H9 (cell line): ENCODE data around the gene GPR146. TPM values are rescaled to one million over a fixed set of nuclear protein-coding genes. Genes with fewer than 3 reads are reported as not detected.

Experiments used
- DNase-seq: peaks from one replicate; pipeline ENCODE4 v3.0.0-alpha.2; 2017
- H2AFZ ChIP-seq: one replicate; pipeline ENCODE4 v1.6.1; 2013; ENCODE audit warnings: mild to moderate bottlenecking, low read length, control low read depth, moderate library complexity
- H2AK5ac ChIP-seq: 2 replicates; pipeline ENCODE4 v1.6.1; 2013; ENCODE audit warnings: low read length, control low read depth, mixed read lengths; ENCODE audit not compliant: insufficient read length
- H2BK120ac ChIP-seq: one replicate; pipeline ENCODE4 v1.6.1; 2013; ENCODE audit warnings: low read depth, mild to moderate bottlenecking, low read length, control low read depth, inconsistent platforms; ENCODE audit not compliant: poor library complexity, severe bottlenecking
- H2BK12ac ChIP-seq: 2 replicates; pipeline ENCODE4 v1.6.1; 2013; ENCODE audit warnings: low read length, control low read depth, mixed read lengths, low read depth; ENCODE audit not compliant: insufficient read length
- H2BK15ac ChIP-seq: 2 replicates; pipeline ENCODE4 v1.6.1; 2013; ENCODE audit warnings: low read depth, low read length, control low read depth
- H2BK20ac ChIP-seq: one replicate; pipeline ENCODE4 v1.6.1; 2013; ENCODE audit warnings: low read depth, mild to moderate bottlenecking, low read length, control low read depth, inconsistent platforms; ENCODE audit not compliant: poor library complexity, severe bottlenecking
- H2BK5ac ChIP-seq: 2 replicates; pipeline ENCODE4 v1.6.1; 2013; ENCODE audit warnings: low read length, control low read depth, mixed read lengths; ENCODE audit not compliant: insufficient read length
- H3K14ac ChIP-seq: 2 replicates; pipeline ENCODE4 v1.6.1; 2013; ENCODE audit warnings: low read length, control low read depth; ENCODE audit not compliant: insufficient read depth
- H3K18ac ChIP-seq: 2 replicates; pipeline ENCODE4 v1.6.1; 2013; ENCODE audit warnings: low read depth, mild to moderate bottlenecking, mixed read lengths, low read length, control low read depth; ENCODE audit not compliant: insufficient read length
- H3K23ac ChIP-seq: 2 replicates; pipeline ENCODE4 v1.6.1; 2013; ENCODE audit warnings: low read length, control low read depth, mixed read lengths, low read depth; ENCODE audit not compliant: insufficient read length
- H3K23me2 ChIP-seq: 2 replicates; pipeline ENCODE4 v1.6.1; 2013; ENCODE audit warnings: low read depth, mild to moderate bottlenecking, mixed read lengths, low read length, control low read depth; ENCODE audit not compliant: insufficient read length, poor library complexity, severe bottlenecking
- H3K27ac ChIP-seq: 2 replicates; pipeline ENCODE4 v1.5.1; 2013; ENCODE audit warnings: low read length, control low read depth, mixed read lengths, low read depth; ENCODE audit not compliant: insufficient read length
- H3K27me3 ChIP-seq: 2 replicates; pipeline ENCODE4 v1.6.1; 2013; ENCODE audit warnings: low read length, control low read depth, inconsistent platforms; ENCODE audit not compliant: insufficient read depth
- H3K4ac ChIP-seq: 2 replicates; pipeline ENCODE4 v1.6.1; 2013; ENCODE audit warnings: low read depth, mild to moderate bottlenecking, control low read depth, inconsistent platforms, low read length, moderate library complexity
- H3K4me1 ChIP-seq: 2 replicates; pipeline ENCODE4 v1.6.1; 2013; ENCODE audit warnings: low read length, control low read depth, inconsistent platforms; ENCODE audit not compliant: insufficient read depth
- H3K4me2 ChIP-seq: 2 replicates; pipeline ENCODE4 v1.6.1; 2013; ENCODE audit warnings: low read length, control low read depth, mixed read lengths; ENCODE audit not compliant: insufficient read length, insufficient read depth
- H3K56ac ChIP-seq: 2 replicates; pipeline ENCODE4 v1.6.1; 2013; ENCODE audit warnings: low read depth, mild to moderate bottlenecking, mixed read lengths, low read length, control low read depth; ENCODE audit not compliant: insufficient read length
- H3K79me1 ChIP-seq: 2 replicates; pipeline ENCODE4 v1.6.1; 2013; ENCODE audit warnings: low read depth, mild to moderate bottlenecking, moderate library complexity, low read length, control low read depth, inconsistent platforms; ENCODE audit not compliant: insufficient read depth, poor library complexity, severe bottlenecking
- H3K79me2 ChIP-seq: 2 replicates; pipeline ENCODE4 v1.6.1; 2013; ENCODE audit warnings: low read length, control low read depth, inconsistent platforms; ENCODE audit not compliant: insufficient read depth
- H3K9ac ChIP-seq: 2 replicates; pipeline ENCODE4 v1.6.1; 2013; ENCODE audit warnings: low read length, control low read depth, mixed read lengths; ENCODE audit not compliant: insufficient read length; ENCODE audit errors: extremely low read depth
- H3K9me3 ChIP-seq: one replicate; pipeline ENCODE4 v1.6.1; 2013; ENCODE audit warnings: low read depth, low read length, inconsistent platforms; ENCODE audit not compliant: control insufficient read depth
- H3T11ph ChIP-seq: one replicate; pipeline ENCODE4 v1.6.1; 2013; ENCODE audit warnings: mild to moderate bottlenecking, low read length, control low read depth, inconsistent platforms
- H4K20me1 ChIP-seq: one replicate; pipeline ENCODE4 v1.6.1; 2013; ENCODE audit not compliant: control insufficient read depth, insufficient read length, insufficient read depth
- H4K5ac ChIP-seq: 2 replicates; pipeline ENCODE4 v1.6.1; 2013; ENCODE audit warnings: low read depth, mild to moderate bottlenecking, mixed read lengths, low read length, control low read depth; ENCODE audit not compliant: insufficient read length
- H4K8ac ChIP-seq: replicated peaks from 2 replicates; pipeline ENCODE4 v1.6.1; 2013; ENCODE audit warnings: low read length, control low read depth, mixed read lengths, low read depth; ENCODE audit not compliant: insufficient read length
- H4K91ac ChIP-seq: 2 replicates; pipeline ENCODE4 v1.6.1; 2013; ENCODE audit warnings: low read depth, mild to moderate bottlenecking, moderate library complexity, mixed read lengths, low read length, control low read depth; ENCODE audit not compliant: insufficient read length
- H3K27ac Mint-ChIP-seq, 3 experiments: 2 replicates in 2 of 3; 3 replicates in 1 of 3; pipeline ENCODE4 v1.8.0; 2020 to 2021; ENCODE audit warnings: mixed read lengths in 3 of 3, mild to moderate bottlenecking in 1 of 3, moderate library complexity in 1 of 3
- H3K27me3 Mint-ChIP-seq: 2 replicates; pipeline ENCODE4 v1.8.0; 2021; ENCODE audit warnings: low read depth, mild to moderate bottlenecking, moderate library complexity, mixed read lengths
- H3K36me3 Mint-ChIP-seq, 3 experiments: 2 replicates in 2 of 3; 3 replicates in 1 of 3; pipeline ENCODE4 v1.8.0; 2020 to 2021; ENCODE audit warnings: low read depth in 3 of 3, mixed read lengths in 3 of 3; ENCODE audit not compliant: insufficient read depth in 1 of 3
- H3K4me1 Mint-ChIP-seq, 2 experiments: 2 replicates each; pipeline ENCODE4 v1.8.0; 2020; ENCODE audit warnings: mixed read lengths in 2 of 2
- H3K4me3 Mint-ChIP-seq, 2 experiments: 2 replicates in 1 of 2; 3 replicates in 1 of 2; pipeline ENCODE4 v1.8.0; 2020 to 2021; ENCODE audit warnings: mild to moderate bottlenecking in 2 of 2, mixed read lengths in 2 of 2, moderate library complexity in 1 of 2
- H3K9me3 Mint-ChIP-seq, 2 experiments: 2 replicates in 1 of 2; 3 replicates in 1 of 2; pipeline ENCODE4 v1.8.0; 2020; ENCODE audit warnings: mild to moderate bottlenecking in 2 of 2, mixed read lengths in 2 of 2, moderate library complexity in 1 of 2
- CTCF ChIP-seq: fragments of 200-600 bp; sonication (generic); conservative IDR thresholded peaks from 3 replicates; pipeline ENCODE4 v1.8.0; 2021; ENCODE audit warnings: antibody characterized with exemption, mild to moderate bottlenecking
- WGBS: extraction: QIAGEN DNeasy Blood & Tissue Kit; methylation state at CpG from one replicate; pipeline ENCODE4 v1.1.7; 2013; ENCODE audit warnings: missing lambda C conversion rate, low lambda C conversion rate, mixed read lengths; ENCODE audit not compliant: insufficient read length; ENCODE audit errors: extremely low coverage; 5-methylcytosine and 5-hydroxymethylcytosine counted together
- microRNA-seq: library from miRNA; unstranded; fragments of <30 nt; microRNA quantifications from one replicate; pipeline ENCODE4, GENCODE V29; 2020; ENCODE audit warnings: borderline microRNAs expressed
- total RNA-seq: library from RNA; stranded (reverse); gene quantifications from 2 replicates; pipeline ENCODE4 v1.2.1, GENCODE V29; 2021

The GPR146 gene
- total RNA-seq, 1 experiment from 2014 or later, result 1.4 TPM

GRCh38 chr7:1108264-1108920, 64.0 kb downstream of the GPR146 start:
- no peak overlapping the region for H3K4me2 ChIP-seq
- no peak overlapping the region for H3K56ac ChIP-seq
- peaks cover 8% of the 10 kb centered on the region for H3K79me1 ChIP-seq
- WGBS, result no CpG with 5 or more reads among the region's 30 CpGs
- no peaks in the 10 kb centered on the region for H3K27me3 Mint-ChIP-seq
- peaks cover 3% of the 10 kb centered on the region for H4K20me1 ChIP-seq
- H2BK5ac ChIP-seq, result no peak overlapping the region
- H3K14ac ChIP-seq, result no peak overlapping the region; the same call in 1 of the 2 replicates
- no peak overlapping the region for H3K4me3 Mint-ChIP-seq
- no peak overlapping the region for H2AFZ ChIP-seq
- no peak overlapping the region for H3K27ac ChIP-seq
- no peak overlapping the region for H2AK5ac ChIP-seq
- no peak overlapping the region for H2BK15ac ChIP-seq
- no peak overlapping the region for H3T11ph ChIP-seq
- no peak overlapping the region for H2BK120ac ChIP-seq
- H3K27me3 ChIP-seq, result no peaks in the 10 kb centered on the region
- no peak overlapping the region for H3K23ac ChIP-seq
- H2BK12ac ChIP-seq, result no peak overlapping the region
- no peaks in the 10 kb centered on the region for H3K9me3 ChIP-seq
- H3K9me3 Mint-ChIP-seq, result no peaks in the 10 kb centered on the region
- no peak for TF ChIP-seq CTCF
- peaks cover 0 to 1% (median 0%) of the 10 kb centered on the region in 3 experiments; a peak in 1 of 7 replicates for H3K36me3 Mint-ChIP-seq
- no peak overlapping the region for H3K18ac ChIP-seq
- H3K79me2 ChIP-seq, result peaks cover 1% of the 10 kb centered on the region; the same call in 1 of the 2 replicates
- no peak overlapping the region for H4K5ac ChIP-seq
- no peak overlapping the region for H4K8ac ChIP-seq
- no peak for DNase-seq
- no peak overlapping the region for H3K4ac ChIP-seq
- no peak overlapping the region for H4K91ac ChIP-seq
- no peak overlapping the region for H3K9ac ChIP-seq
- no peaks in the 10 kb centered on the region for H3K4me1 ChIP-seq
- no peaks in the 10 kb centered on the region for H3K23me2 ChIP-seq
- no peak overlapping the region for H2BK20ac ChIP-seq
- H3K4me1 Mint-ChIP-seq, result no peaks in the 10 kb centered on the region
- H3K27ac Mint-ChIP-seq, result no peak overlapping the region

Small RNA genes within 50 kb of the gene (microRNA-seq; reads per million reads assigned to microRNA genes)
- 117 reads per million, percentile 74 among the genes with 10 or more reads in this experiment for gene MIR339

Other genes starting within 250 kb of the GPR146 start
- gene SUN1, start 212.1 kb upstream of the GPR146 start, total RNA-seq, result 105 and 118 TPM in 2 replicates
- gene GET4, start 168.0 kb upstream of the GPR146 start, total RNA-seq, result 70.2 and 75.1 TPM in 2 replicates
- 6.2 and 6.8 TPM in 2 replicates for gene ADAP1, start 89.9 kb upstream of the GPR146 start, total RNA-seq
- gene COX19, start 69.0 kb upstream of the GPR146 start, total RNA-seq, result 10.2 and 12.3 TPM in 2 replicates
- not detected in 2 replicates for gene CYP2W1, start 61.4 kb upstream of the GPR146 start, total RNA-seq
- gene GPER1, start 43.6 kb downstream of the GPR146 start, total RNA-seq, result 0.22 TPM in 1 of 2 replicates, not detected in the other
- 11.1 and 13.7 TPM in 2 replicates for gene ZFAND2A, start 115.7 kb downstream of the GPR146 start, total RNA-seq
- gene UNCX, start 188.3 kb downstream of the GPR146 start, total RNA-seq, result not detected in 2 replicates